Cardiac septum (tissue), 1 donor: ENCODE measurements around the gene RIC8A. TPM values are rescaled to one million over a fixed set of nuclear protein-coding genes. Genes with fewer than 3 reads are reported as not detected.

Source experiments
- DNase-seq: peaks from one replicate; pipeline ENCODE4 v3.0.0-alpha.2; 2020; ENCODE audit warnings: low spot score
- intact Hi-C: fragments of 100-400 bp; cut with DNase I; formaldehyde crosslinking; loops from one replicate; pipeline ENCODE4 v1.14.0; 2022
- total RNA-seq: library from RNA; stranded (reverse); fragmentation: NEBNext Ultra II Directional; extraction: Animal tissue kit (Norgen Biotek cat#: 25700); gene quantifications from one replicate; pipeline ENCODE4 v1.2.1, GENCODE V29; 2021
- donor health status: DM: no; HTN: no; CAD: no.

RIC8A gene
- total RNA-seq, 1 donor from 2014 or later = 63.4 TPM

DNA sequence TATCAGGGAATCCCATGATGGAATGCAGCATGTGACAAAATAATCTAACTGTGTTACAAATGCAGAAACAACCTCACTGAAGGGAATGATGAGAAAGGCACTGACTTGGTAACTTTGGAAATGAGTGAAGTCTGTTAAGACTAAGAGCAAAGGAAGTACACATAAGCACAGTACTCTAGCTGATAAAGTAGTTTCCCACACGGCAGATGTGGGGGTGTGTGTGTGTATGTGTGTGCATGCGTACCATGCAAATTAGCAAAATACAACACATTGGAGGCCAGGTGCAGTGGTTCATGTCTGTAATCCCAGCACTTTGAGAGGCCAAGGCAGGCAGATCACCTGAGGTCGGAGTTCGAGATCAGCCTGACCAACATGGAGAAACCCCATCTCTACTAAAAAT is 54.1 kb downstream of the RIC8A start:
- intact Hi-C loops = no loop called here
- no peak for DNase-seq

Other genes with a start within 250 kb of the RIC8A start
- gene SCGB1C1, start 14.6 kb upstream of the RIC8A start, total RNA-seq = not detected
- 24.9 TPM for gene BET1L, start 309 bp upstream of the RIC8A start, total RNA-seq
- gene SIRT3, start 28.6 kb downstream of the RIC8A start, total RNA-seq = 27.0 TPM
- gene PSMD13, start 29.3 kb downstream of the RIC8A start, total RNA-seq = 87.5 TPM
- gene NLRP6, start 70.7 kb downstream of the RIC8A start, total RNA-seq = 0.19 TPM
- gene PGGHG, start 81.4 kb downstream of the RIC8A start, total RNA-seq = 11.0 TPM
- not detected for gene IFITM5, start 91.8 kb downstream of the RIC8A start, total RNA-seq
- 215 TPM for gene IFITM2, start 100.1 kb downstream of the RIC8A start, total RNA-seq
- 123 TPM for gene IFITM1, start 106.3 kb downstream of the RIC8A start, total RNA-seq
- 260 TPM for gene IFITM3, start 113.2 kb downstream of the RIC8A start, total RNA-seq
- 0.24 TPM for gene B4GALNT4, start 161.8 kb downstream of the RIC8A start, total RNA-seq
- 0.83 TPM for gene PKP3, start 186.5 kb downstream of the RIC8A start, total RNA-seq
- gene SIGIRR, start 207.3 kb downstream of the RIC8A start, total RNA-seq = 33.3 TPM
- 0.38 TPM for gene ANO9, start 234.3 kb downstream of the RIC8A start, total RNA-seq
- 24.9 TPM for gene PTDSS2, start 242.6 kb downstream of the RIC8A start, total RNA-seq